Duodenal mucosa (tissue), 2 donors: Measurements from ENCODE around the gene ZNF462.

Experiments
- H3K27ac ChIP-seq: one replicate; pipeline ENCODE4 v1.7.0; 2013; ENCODE audit warnings: low read depth, low read length
- H3K27me3 ChIP-seq, 2 donors: one replicate each; pipeline ENCODE4 v1.7.0; 2013; ENCODE audit warnings: low read length in 2 of 2, control low read depth in 1 of 2; ENCODE audit not compliant: insufficient read depth in 2 of 2, control insufficient read depth in 1 of 2
- H3K36me3 ChIP-seq, 2 donors: one replicate each; pipeline ENCODE4 v1.7.0; 2013; ENCODE audit warnings: low read length in 2 of 2, control low read depth in 1 of 2; ENCODE audit not compliant: insufficient read depth in 2 of 2, control insufficient read depth in 1 of 2
- H3K4me1 ChIP-seq, 2 donors: one replicate each; pipeline ENCODE4 v1.7.0; 2013; ENCODE audit warnings: low read length in 2 of 2, control low read depth in 1 of 2; ENCODE audit not compliant: insufficient read depth in 2 of 2, control insufficient read depth in 1 of 2
- H3K4me3 ChIP-seq, 2 donors: one replicate each; pipeline ENCODE4 v1.7.0; 2013; ENCODE audit warnings: low read length in 2 of 2, low read depth in 1 of 2
- H3K9ac ChIP-seq, 2 donors: one replicate each; pipeline ENCODE4 v1.7.0; 2013; ENCODE audit warnings: low read length in 2 of 2, low read depth in 1 of 2
- H3K9me3 ChIP-seq, 2 donors: one replicate each; pipeline ENCODE4 v1.7.0; 2013; ENCODE audit warnings: low read length in 2 of 2, control low read depth in 1 of 2; ENCODE audit not compliant: control insufficient read depth in 1 of 2

ZNF462 gene

GRCh38 chr9:106886111-106887046, 23.4 kb downstream of the ZNF462 start:
- Histone ChIP-seq H3K27ac (no peak overlapping the region), H3K9ac (no peak overlapping the region), H3K9me3 (no peaks in the 10 kb centered on the region), H3K36me3 (no peaks in the 10 kb centered on the region), H3K4me3 (no peak overlapping the region), H3K4me1 (peaks cover 0 to 19% of the 10 kb centered on the region in 2 donors), H3K27me3 (no peaks in the 10 kb centered on the region)

- H3K9me3 ChIP-seq = no peaks in the 10 kb centered on the region
- no peak overlapping the region for H3K9ac ChIP-seq
- no peak overlapping the region for H3K4me3 ChIP-seq
- peaks cover 0 to 19% of the 10 kb centered on the region in 2 donors for H3K4me1 ChIP-seq
- no peak overlapping the region for H3K27ac ChIP-seq
- H3K36me3 ChIP-seq = no peaks in the 10 kb centered on the region
- H3K27me3 ChIP-seq = no peaks in the 10 kb centered on the region
Measured at GRCh38 chr9:106887066-106887465, 24.1 kb downstream of the ZNF462 start.

- no peak overlapping the region for H3K27ac ChIP-seq
- no peaks in the 10 kb centered on the region for H3K27me3 ChIP-seq
- peaks cover 0 to 6% of the 10 kb centered on the region in 2 donors for H3K4me1 ChIP-seq
- no peaks in the 10 kb centered on the region for H3K36me3 ChIP-seq
- H3K9me3 ChIP-seq = no peaks in the 10 kb centered on the region
- H3K9ac ChIP-seq = no peak overlapping the region
- H3K4me3 ChIP-seq = no peak overlapping the region
Measured at GRCh38 chr9:106889061-106889590, 26.2 kb downstream of the ZNF462 start.

- no peak overlapping the region for H3K27ac ChIP-seq
- H3K27me3 ChIP-seq = no peaks in the 10 kb centered on the region
- no peaks in the 10 kb centered on the region for H3K36me3 ChIP-seq
- peaks cover 0 to 6% of the 10 kb centered on the region in 2 donors for H3K4me1 ChIP-seq
- no peak overlapping the region for H3K9ac ChIP-seq
- no peaks in the 10 kb centered on the region for H3K9me3 ChIP-seq
- no peak overlapping the region for H3K4me3 ChIP-seq
Measured at GRCh38 chr9:106890608-106891007, 27.6 kb downstream of the ZNF462 start.

GRCh38 chr9:106891286-106891685, 28.3 kb downstream of the ZNF462 start:
- no peak overlapping the region for H3K4me3 ChIP-seq
- H3K9ac ChIP-seq = no peak overlapping the region
- no peaks in the 10 kb centered on the region for H3K36me3 ChIP-seq
- H3K9me3 ChIP-seq = no peaks in the 10 kb centered on the region
- no peak overlapping the region for H3K27ac ChIP-seq
- H3K27me3 ChIP-seq = no peaks in the 10 kb centered on the region
- H3K4me1 ChIP-seq = peaks cover 0 to 4% of the 10 kb centered on the region in 2 donors

GRCh38 chr9:106892632-106893031, 29.7 kb downstream of the ZNF462 start:
- Histone ChIP-seq H3K4me1 (no peaks in the 10 kb centered on the region), H3K4me3 (no peak overlapping the region), H3K9ac (no peak overlapping the region), H3K36me3 (no peaks in the 10 kb centered on the region), H3K27ac (no peak overlapping the region), H3K9me3 (no peaks in the 10 kb centered on the region), H3K27me3 (no peaks in the 10 kb centered on the region)

- Histone ChIP-seq H3K4me1 (no peaks in the 10 kb centered on the region), H3K27ac (no peak overlapping the region)
Measured at GRCh38 chr9:106893088-106893487, 30.1 kb downstream of the ZNF462 start.

GRCh38 chr9:106896695-106897094, 33.7 kb downstream of the ZNF462 start:
- no peaks in the 10 kb centered on the region for H3K9me3 ChIP-seq
- no peak overlapping the region for H3K9ac ChIP-seq
- H3K4me1 ChIP-seq = no peaks in the 10 kb centered on the region
- H3K27me3 ChIP-seq = no peaks in the 10 kb centered on the region
- H3K36me3 ChIP-seq = no peaks in the 10 kb centered on the region
- H3K27ac ChIP-seq = no peak overlapping the region
- no peak overlapping the region for H3K4me3 ChIP-seq

More at GRCh38 chr9:106893088-106893487, 30.1 kb downstream of the ZNF462 start:
- H3K9me3 ChIP-seq = no peaks in the 10 kb centered on the region
- no peaks in the 10 kb centered on the region for H3K36me3 ChIP-seq
- H3K4me3 ChIP-seq = no peak overlapping the region
- no peaks in the 10 kb centered on the region for H3K27me3 ChIP-seq
- no peak overlapping the region for H3K9ac ChIP-seq

GRCh38 chr9:106897236-106897635, 34.3 kb downstream of the ZNF462 start:
- H3K27ac ChIP-seq = no peak overlapping the region
- no peak overlapping the region for H3K4me3 ChIP-seq

GRCh38 chr9:106897751-106898150, 34.8 kb downstream of the ZNF462 start:
- Histone ChIP-seq H3K27me3 (no peaks in the 10 kb centered on the region), H3K9ac (no peak overlapping the region), H3K27ac (no peak overlapping the region), H3K36me3 (no peaks in the 10 kb centered on the region), H3K4me1 (no peaks in the 10 kb centered on the region), H3K9me3 (no peaks in the 10 kb centered on the region), H3K4me3 (no peak overlapping the region)

More at GRCh38 chr9:106897236-106897635, 34.3 kb downstream of the ZNF462 start:
- Histone ChIP-seq H3K36me3 (no peaks in the 10 kb centered on the region), H3K27me3 (no peaks in the 10 kb centered on the region), H3K4me1 (no peaks in the 10 kb centered on the region), H3K9ac (no peak overlapping the region), H3K9me3 (no peaks in the 10 kb centered on the region)
